ENCODE measurements around the gene PHF1.

PHF1 gene

GRCh38 chr6:33459226-33459625 is 48.4 kb downstream of the PHF1 start:
- no peak overlapping the region for H3K4me3 ChIP-seq (replicated peaks; ENCODE audit: low read depth, low read length)
- no peak for TF ChIP-seq CTCF (IDR thresholded peaks at IDR 0.05; ENCODE audit: low read length, missing control alignments)
- DNase-seq (ENCODE audit: low read depth): no peak

Measured in fibroblast of pulmonary artery (primary cell).